GM12878 (cell line): ENCODE results near the gene PTCD2. TPM values are rescaled to one million over a fixed set of nuclear protein-coding genes. Genes with fewer than 3 reads are reported as not detected.

Experiments
- ATAC-seq: fragments of 200-7000 bp; cut with Tn5 transposase; 3 replicates; pipeline ENCODE4 v1.9.1; 2020; ENCODE audit warnings: mild to moderate bottlenecking, moderate library complexity
- BruUV-seq: library from RNA; stranded (reverse); fragments of 400-500 nt; replicated peaks from 2 replicates; lab custom pipeline; 2021; lab: Mats Ljungman, UMichigan
- CTCF ChIA-PET: fragments of 300-600 bp; sonication (Branson Sonifier 250); formaldehyde crosslinking; extraction: SDS; loops from one replicate; lab custom pipeline; 2021; ENCODE audit warnings: inconsistent platforms; lab: Yijun Ruan, JAX
- POLR2A ChIA-PET: fragments of 350-600 bp; formaldehyde crosslinking; extraction: SDS; loops from one replicate; lab custom pipeline; 2021; ENCODE audit warnings: inconsistent platforms; lab: Charles Lee
- RAD21 ChIA-PET: fragments of 300-600 bp; sonication (Branson Sonifier 250); formaldehyde crosslinking; loops from one replicate; lab custom pipeline; 2023; ENCODE audit warnings: antibody characterized with exemption; ENCODE audit not compliant: unreplicated experiment; lab: Charles Lee
- SMC1A ChIA-PET: fragments of 300-600 bp; sonication (Branson Sonifier 250); formaldehyde crosslinking; loops from one replicate; lab custom pipeline; 2023; ENCODE audit not compliant: unreplicated experiment, uncharacterized antibody; lab: Charles Lee
- DNase-seq: peaks from one replicate; pipeline ENCODE4 v3.0.0-alpha.2; 2011; ENCODE audit warnings: low read depth, low spot score
- FAIRE-seq: peaks from 3 replicates; lab custom pipeline; 2011; peaks lifted over from hg19 to GRCh38; lab: Jason Lieb, UNC
- H2AFZ ChIP-seq: 2 replicates; pipeline ENCODE4 v1.6.0; 2011; ENCODE audit warnings: low read depth, low read length, control low read depth; ENCODE audit not compliant: control insufficient read depth
- H3K27ac ChIP-seq: 2 replicates; pipeline ENCODE4 v1.5.1; 2011; ENCODE audit warnings: control low read depth; ENCODE audit not compliant: control insufficient read depth, insufficient read depth
- H3K27me3 ChIP-seq, 2 experiments: replicated peaks in 1 of 2; 2 replicates each; pipeline versions ENCODE4 v1.6.0 to v1.6.1; 2011; ENCODE audit warnings: low read length in 1 of 2; ENCODE audit not compliant: control insufficient read depth in 2 of 2, insufficient read depth in 2 of 2
- H3K36me3 ChIP-seq, 2 experiments: 2 replicates each; pipeline ENCODE4 v1.5.1; 2011; ENCODE audit warnings: low read length in 1 of 2; ENCODE audit not compliant: control insufficient read depth in 2 of 2, insufficient read depth in 2 of 2
- H3K4me1 ChIP-seq: 2 replicates; pipeline ENCODE4 v1.6.1; 2011; ENCODE audit warnings: mild to moderate bottlenecking, low read length, moderate library complexity, mixed read lengths; ENCODE audit not compliant: control insufficient read depth, insufficient read depth
- H3K4me2 ChIP-seq: 2 replicates; pipeline ENCODE4 v1.6.0; 2011; ENCODE audit warnings: control low read depth; ENCODE audit not compliant: control insufficient read depth, insufficient read depth
- H3K4me3 ChIP-seq: fragments of 200-600 bp; sonication (generic); 2 replicates; pipeline ENCODE4 v1.5.1; 2016
- H3K79me2 ChIP-seq: 2 replicates; pipeline ENCODE4 v1.6.0; 2011; ENCODE audit warnings: low read length; ENCODE audit not compliant: control insufficient read depth, insufficient read depth
- H3K9ac ChIP-seq: 2 replicates; pipeline ENCODE4 v1.8.0; 2011; ENCODE audit warnings: low read length, control low read depth, mixed read lengths; ENCODE audit not compliant: control insufficient read depth, insufficient read depth
- H3K9me3 ChIP-seq: replicated peaks from 3 replicates; pipeline ENCODE4 v1.5.1; 2011; ENCODE audit warnings: mild to moderate bottlenecking, low read length; ENCODE audit not compliant: control insufficient read depth, insufficient read depth
- H4K20me1 ChIP-seq: 2 replicates; pipeline ENCODE4 v1.6.0; 2011; ENCODE audit not compliant: control insufficient read depth, insufficient read depth
- ASH2L ChIP-seq: fragments of 300-600, 200-600 bp; sonication (generic); IDR thresholded peaks from 2 replicates; pipeline ENCODE4 v1.6.1; 2017; ENCODE audit warnings: low read depth, mild to moderate bottlenecking, borderline replicate concordance
- FOXM1 ChIP-seq: IDR thresholded peaks from 2 replicates; pipeline ENCODE4 v1.6.1; 2012; ENCODE audit warnings: low read depth, mild to moderate bottlenecking, inconsistent platforms, low read length, moderate library complexity
- KAT2A ChIP-seq: conservative IDR thresholded peaks from 2 replicates; pipeline ENCODE4 v1.6.1; 2011; ENCODE audit warnings: low read depth, low read length; ENCODE audit not compliant: control insufficient read depth
- RAD21 ChIP-seq: IDR thresholded peaks from 2 replicates; pipeline ENCODE4 v1.6.1; 2011; ENCODE audit warnings: mild to moderate bottlenecking, low read depth, low read length, moderate library complexity; ENCODE audit not compliant: insufficient read depth
- RBBP5 ChIP-seq: fragments of 200-600 bp; sonication (generic); conservative IDR thresholded peaks from 2 replicates; pipeline ENCODE4 v1.6.1; 2016
- RELA ChIP-seq: fragments of 450-650 bp; IDR thresholded peaks from 2 replicates; pipeline ENCODE4 v1.8.0; 2014; ENCODE audit warnings: borderline replicate concordance; ENCODE audit not compliant: partially characterized antibody
- SMAD5 ChIP-seq: IDR thresholded peaks from 2 replicates; pipeline ENCODE4 v1.6.1; 2016; ENCODE audit warnings: antibody characterized with exemption, low read depth
- SRF ChIP-seq, 2 experiments: IDR thresholded peaks; 2 replicates each; pipeline ENCODE4 v1.6.1; 2011; ENCODE audit warnings: low read depth in 2 of 2, low read length in 2 of 2, mild to moderate bottlenecking in 1 of 2, moderate library complexity in 1 of 2
- WGBS: methylation state at CpG from one replicate; pipeline ENCODE4 v1.1.6; 2016; ENCODE audit warnings: low lambda C conversion rate; ENCODE audit not compliant: insufficient replicate concordance, insufficient coverage; ENCODE audit errors: missing lambda C conversion rate; 5-methylcytosine and 5-hydroxymethylcytosine counted together
- in situ Hi-C: fragments of 300-500 bp; cut with MboI; formaldehyde crosslinking; loops from 9 replicates; pipeline ENCODE4 v1.14.3; 2018; ENCODE audit warnings: mixed read lengths
- intact Hi-C: fragments of 100-400 bp; cut with micrococcal nuclease; formaldehyde crosslinking; loops from one replicate; pipeline ENCODE4 v1.14.2; 2022; ENCODE audit not compliant: unreplicated experiment
- polyA plus RNA-seq, 11 experiments: library from polyadenylated mRNA; depleted of rRNA in 4 of 11; unstranded in 6 of 11; stranded (reverse) in 5 of 11; fragments of >200 nt; fragmentation: Nextera tagmentation in 4 of 11; fragmentation: Illumina TruSeq in 1 of 11; extraction: Ambion mirVana in 4 of 11; extraction: Trizol in 1 of 11; gene quantifications; 1 replicate in 1 of 11; 2 replicates in 10 of 11; pipeline versions ENCODE4 v1.2.1 to v1.2.3, GENCODE V29; 2011 to 2016; ENCODE audit warnings: inconsistent platforms in 2 of 11, missing spikeins in 2 of 11, low read depth in 1 of 11
- total RNA-seq, 4 experiments: library from RNA; depleted of rRNA in 3 of 4; stranded (reverse); fragments of >200 nt in 3 of 4; fragmentation: Illumina TruSeq in 1 of 4; extraction: Trizol in 1 of 4; gene quantifications; 2 replicates each; pipeline versions ENCODE4 v1.2.1 to v1.2.3, GENCODE V29; 2013 to 2021
- TF ChIP-seq, protein P1 (sequence below): fragments of 450-650 bp; formaldehyde crosslinking; IDR thresholded peaks from 2 replicates; pipeline ENCODE4 v1.4.0; 2020; ENCODE audit warnings: mild to moderate bottlenecking, moderate library complexity
- TF ChIP-seq, protein P2 (sequence below): fragments of 450-650 bp; IDR thresholded peaks from 2 replicates; pipeline ENCODE4 v1.6.1; 2017; ENCODE audit warnings: low read depth, mild to moderate bottlenecking, moderate library complexity
- TF ChIP-seq, protein P3 (sequence below): IDR thresholded peaks from 2 replicates; pipeline ENCODE4 v1.6.1; 2011; ENCODE audit warnings: borderline replicate concordance, low read depth, mild to moderate bottlenecking, moderate library complexity, low read length; ENCODE audit not compliant: insufficient read depth, poor library complexity, severe bottlenecking

The PTCD2 gene
- total and polyA plus RNA-seq, 10 of the 15 experiments (the other 5 are each of a cell fraction or from before 2014, with no cell fraction given), result 8.7 to 15.0 (median 11.9) TPM

DNA sequence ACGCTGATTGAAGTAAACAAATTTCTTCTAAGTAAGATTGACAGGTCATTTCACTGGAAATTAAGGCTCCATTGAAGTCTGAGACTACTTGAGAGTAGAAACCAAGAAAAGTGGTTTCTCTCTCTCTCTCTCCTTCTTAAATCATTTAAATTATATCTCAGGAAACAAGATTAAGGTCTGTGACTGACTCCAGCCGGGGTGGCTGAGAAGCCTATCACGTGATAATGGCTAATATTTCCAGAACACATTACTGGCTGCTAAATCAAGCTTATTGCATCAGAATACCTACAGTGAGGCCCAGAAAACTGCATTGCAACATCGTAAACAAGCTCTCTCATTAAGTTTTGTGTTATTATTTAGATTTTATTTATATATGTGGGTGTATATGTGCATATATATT, 88.4 kb downstream of the PTCD2 start (continued):
- TF ChIP-seq, protein P1, sequence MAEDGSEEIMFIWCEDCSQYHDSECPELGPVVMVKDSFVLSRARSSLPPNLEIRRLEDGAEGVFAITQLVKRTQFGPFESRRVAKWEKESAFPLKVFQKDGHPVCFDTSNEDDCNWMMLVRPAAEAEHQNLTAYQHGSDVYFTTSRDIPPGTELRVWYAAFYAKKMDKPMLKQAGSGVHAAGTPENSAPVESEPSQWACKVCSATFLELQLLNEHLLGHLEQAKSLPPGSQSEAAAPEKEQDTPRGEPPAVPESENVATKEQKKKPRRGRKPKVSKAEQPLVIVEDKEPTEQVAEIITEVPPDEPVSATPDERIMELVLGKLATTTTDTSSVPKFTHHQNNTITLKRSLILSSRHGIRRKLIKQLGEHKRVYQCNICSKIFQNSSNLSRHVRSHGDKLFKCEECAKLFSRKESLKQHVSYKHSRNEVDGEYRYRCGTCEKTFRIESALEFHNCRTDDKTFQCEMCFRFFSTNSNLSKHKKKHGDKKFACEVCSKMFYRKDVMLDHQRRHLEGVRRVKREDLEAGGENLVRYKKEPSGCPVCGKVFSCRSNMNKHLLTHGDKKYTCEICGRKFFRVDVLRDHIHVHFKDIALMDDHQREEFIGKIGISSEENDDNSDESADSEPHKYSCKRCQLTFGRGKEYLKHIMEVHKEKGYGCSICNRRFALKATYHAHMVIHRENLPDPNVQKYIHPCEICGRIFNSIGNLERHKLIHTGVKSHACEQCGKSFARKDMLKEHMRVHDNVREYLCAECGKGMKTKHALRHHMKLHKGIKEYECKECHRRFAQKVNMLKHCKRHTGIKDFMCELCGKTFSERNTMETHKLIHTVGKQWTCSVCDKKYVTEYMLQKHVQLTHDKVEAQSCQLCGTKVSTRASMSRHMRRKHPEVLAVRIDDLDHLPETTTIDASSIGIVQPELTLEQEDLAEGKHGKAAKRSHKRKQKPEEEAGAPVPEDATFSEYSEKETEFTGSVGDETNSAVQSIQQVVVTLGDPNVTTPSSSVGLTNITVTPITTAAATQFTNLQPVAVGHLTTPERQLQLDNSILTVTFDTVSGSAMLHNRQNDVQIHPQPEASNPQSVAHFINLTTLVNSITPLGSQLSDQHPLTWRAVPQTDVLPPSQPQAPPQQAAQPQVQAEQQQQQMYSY, result no peak

DNA sequence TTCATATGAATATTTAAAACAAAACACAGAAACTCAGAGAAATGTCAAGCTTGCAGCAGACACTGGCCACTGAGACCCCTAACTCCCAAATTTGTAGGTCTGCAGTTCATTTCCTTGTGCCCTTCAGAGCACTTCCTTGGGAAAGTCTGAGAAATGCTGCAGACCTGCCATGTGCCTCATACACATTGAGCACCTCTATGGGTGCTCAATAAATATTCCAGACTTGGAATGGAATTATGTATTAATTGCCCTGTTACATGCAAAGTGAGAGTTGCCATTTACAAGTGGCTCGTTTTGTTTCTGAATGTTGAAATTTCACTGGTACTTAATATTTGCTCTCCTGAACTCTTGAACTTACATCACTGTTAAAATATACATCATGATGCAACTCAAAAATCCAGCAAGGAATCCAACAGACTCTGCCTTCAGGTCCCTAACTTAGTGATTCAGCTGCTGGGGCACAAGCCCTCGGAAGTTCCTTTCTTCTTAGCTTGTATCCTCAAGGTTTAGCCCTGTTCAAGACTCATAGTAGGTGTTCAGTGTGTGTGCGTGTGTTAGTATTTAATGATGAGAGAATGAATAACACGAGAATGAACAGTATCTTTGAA, 90.6 kb downstream of the PTCD2 start:
- RAD21 ChIA-PET, result interaction anchor here (1.1 to 1.3 kb wide), 2 partner anchors 44 to 66 kb away, joined by 3 read pairs; no protein-coding TSS in a partner anchor
- CTCF ChIA-PET, result interaction anchor here (0.9 kb wide), 1 partner anchor 11 kb away, joined by 3 read pairs; no protein-coding TSS in a partner anchor
- no peak overlapping the region for H3K4me2 ChIP-seq
- no peaks in the 10 kb centered on the region for H3K36me3 ChIP-seq
- FAIRE-seq (no peak), ATAC-seq (no peak), DNase-seq (no peak)
- POLR2A ChIA-PET, result no interaction called here
- H3K9ac ChIP-seq, result no peak overlapping the region
- no peaks in the 10 kb centered on the region for H3K9me3 ChIP-seq
- intact Hi-C loops (no loop called here), in situ Hi-C loops (no loop called here)
- H3K27me3 ChIP-seq, result no peaks in the 10 kb centered on the region
- H3K4me1 ChIP-seq, result peaks cover 8% of the 10 kb centered on the region; the same call in 1 of the 2 replicates
- no peaks in the 10 kb centered on the region for H4K20me1 ChIP-seq
- H2AFZ ChIP-seq, result no peak overlapping the region
- H3K4me3 ChIP-seq, result no peak overlapping the region
- SMC1A ChIA-PET, result interaction anchor here (0.6 to 4.9 kb wide), 9 partner anchors 14 to 114 kb away, joined by 3 to 58 read pairs (median 3); no protein-coding TSS in a partner anchor
- no TSS peak for BruUV-seq
- 4% methylated on average over 4 of the region's 4 CpGs for WGBS
- H3K79me2 ChIP-seq, result no peaks in the 10 kb centered on the region
- H3K27ac ChIP-seq, result no peak overlapping the region
- TF ChIP-seq KAT2A (no peak), RAD21 (no peak), FOXM1 (no peak), RELA (no peak), ASH2L (no peak), SRF (IDR thresholded peaks at IDR 0.05; ENCODE audit: low read depth in 2 of 2, low read length in 2 of 2) (no peak), SMAD5 (no peak), RBBP5 (no peak)
- TF ChIP-seq, protein P2, sequence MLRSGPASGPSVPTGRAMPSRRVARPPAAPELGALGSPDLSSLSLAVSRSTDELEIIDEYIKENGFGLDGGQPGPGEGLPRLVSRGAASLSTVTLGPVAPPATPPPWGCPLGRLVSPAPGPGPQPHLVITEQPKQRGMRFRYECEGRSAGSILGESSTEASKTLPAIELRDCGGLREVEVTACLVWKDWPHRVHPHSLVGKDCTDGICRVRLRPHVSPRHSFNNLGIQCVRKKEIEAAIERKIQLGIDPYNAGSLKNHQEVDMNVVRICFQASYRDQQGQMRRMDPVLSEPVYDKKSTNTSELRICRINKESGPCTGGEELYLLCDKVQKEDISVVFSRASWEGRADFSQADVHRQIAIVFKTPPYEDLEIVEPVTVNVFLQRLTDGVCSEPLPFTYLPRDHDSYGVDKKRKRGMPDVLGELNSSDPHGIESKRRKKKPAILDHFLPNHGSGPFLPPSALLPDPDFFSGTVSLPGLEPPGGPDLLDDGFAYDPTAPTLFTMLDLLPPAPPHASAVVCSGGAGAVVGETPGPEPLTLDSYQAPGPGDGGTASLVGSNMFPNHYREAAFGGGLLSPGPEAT, result no peak
- TF ChIP-seq, protein P3, sequence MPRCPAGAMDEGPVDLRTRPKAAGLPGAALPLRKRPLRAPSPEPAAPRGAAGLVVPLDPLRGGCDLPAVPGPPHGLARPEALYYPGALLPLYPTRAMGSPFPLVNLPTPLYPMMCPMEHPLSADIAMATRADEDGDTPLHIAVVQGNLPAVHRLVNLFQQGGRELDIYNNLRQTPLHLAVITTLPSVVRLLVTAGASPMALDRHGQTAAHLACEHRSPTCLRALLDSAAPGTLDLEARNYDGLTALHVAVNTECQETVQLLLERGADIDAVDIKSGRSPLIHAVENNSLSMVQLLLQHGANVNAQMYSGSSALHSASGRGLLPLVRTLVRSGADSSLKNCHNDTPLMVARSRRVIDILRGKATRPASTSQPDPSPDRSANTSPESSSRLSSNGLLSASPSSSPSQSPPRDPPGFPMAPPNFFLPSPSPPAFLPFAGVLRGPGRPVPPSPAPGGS, result no peak
